ENCODE data around the gene YES1. TPM values are rescaled to one million over a fixed set of nuclear protein-coding genes. Genes with fewer than 3 reads are reported as not detected.
A peak's percentile ranks its signal among the peaks of the same experiment; 100 is the strongest.

Gene YES1
- total and polyA plus RNA-seq, 2 of the 13 experiments (the other 11 are each of a cell fraction or from before 2014, with no cell fraction given): 17.2 to 70.8 TPM

GRCh38 chr18:832085-832681, 20.1 kb upstream of the YES1 start (continued):
- TF ChIP-seq KLF6 (CRISPR knock-in tag; IDR thresholded peaks at IDR 0.05): 0 out of 2 replicates have a peak, but pooled peaks have one; percentile 16
- TF ChIP-seq MBNL3 (CRISPR knock-in tag; conservative IDR thresholded peaks at IDR 0.05): no peak
- no peak for TF ChIP-seq ZNF20 (CRISPR knock-in tag; IDR thresholded peaks at IDR 0.05)
- TF ChIP-seq PHF5A (CRISPR knock-in tag; IDR thresholded peaks at IDR 0.05; ENCODE audit: low read depth, unreplicated experiment): peak; percentile 43
- no peak for TF ChIP-seq RFXANK (CRISPR knock-in tag; IDR thresholded peaks at IDR 0.05)
- no peak for TF ChIP-seq ZNF160 (CRISPR knock-in tag; IDR thresholded peaks at IDR 0.05)
- TF ChIP-seq ZNF878 (CRISPR knock-in tag; IDR thresholded peaks at IDR 0.05): no peak
- 0 out of 2 replicates have a peak, but pooled peaks have one; percentile 41 for TF ChIP-seq ZNF124 (CRISPR knock-in tag; IDR thresholded peaks at IDR 0.05)
- no peak for TF ChIP-seq RORA (CRISPR knock-in tag; IDR thresholded peaks at IDR 0.05)
- TF ChIP-seq ZNF101 (CRISPR knock-in tag; IDR thresholded peaks at IDR 0.05; ENCODE audit: borderline replicate concordance, low read depth): no peak
- no peak for TF ChIP-seq FOSL1 (CRISPR knock-in tag; IDR thresholded peaks at IDR 0.05; ENCODE audit: borderline replicate concordance)
- no peak for TF ChIP-seq KAT7 (CRISPR knock-in tag; IDR thresholded peaks at IDR 0.05; ENCODE audit: borderline replicate concordance)
- TF ChIP-seq ZNF263 (CRISPR knock-in tag; IDR thresholded peaks at IDR 0.05): no peak
- peak; percentile 15; the same call in 1 of the 2 replicates for TF ChIP-seq ZNF770 (CRISPR knock-in tag; IDR thresholded peaks at IDR 0.05)
- TF ChIP-seq REXO4 (CRISPR knock-in tag; IDR thresholded peaks at IDR 0.05; ENCODE audit: borderline replicate concordance): no peak
- peak; percentile 72 for TF ChIP-seq MEIS2 (CRISPR knock-in tag; IDR thresholded peaks at IDR 0.05)
- peak; percentile 60 for TF ChIP-seq UBTF (CRISPR knock-in tag; IDR thresholded peaks at IDR 0.05)
- TF ChIP-seq ZNF44 (CRISPR knock-in tag; IDR thresholded peaks at IDR 0.05): no peak
- TF ChIP-seq MAFK (conservative IDR thresholded peaks at IDR 0.05 in 1 of 2, IDR thresholded peaks at IDR 0.05 in 1 of 2; ENCODE audit: low read length in 2 of 2): no peak
- TF ChIP-seq RELA (CRISPR knock-in tag; IDR thresholded peaks at IDR 0.05): no peak
- TF ChIP-seq AGO1 (IDR thresholded peaks at IDR 0.05; ENCODE audit: low read depth, low read length, poor library complexity, severe bottlenecking): no peak

Data from HepG2 (cell line).